H9 (cell line): ENCODE measurements around the gene ZNF892. TPM values are rescaled to one million over a fixed set of nuclear protein-coding genes. Genes with fewer than 3 reads are reported as not detected.

ENCODE experiments used
- total RNA-seq: library from RNA; stranded (reverse); gene quantifications from 2 replicates; pipeline ENCODE4 v1.2.1, GENCODE V29; 2021

The ZNF892 gene
- total RNA-seq, 1 experiment from 2014 or later = 13.2 TPM

Other genes starting within 250 kb of the ZNF892 start
- not detected in 2 replicates for gene MAL, start 181.8 kb upstream of the ZNF892 start, total RNA-seq
- gene MRPS5, start 85.7 kb upstream of the ZNF892 start, total RNA-seq = 50.9 and 51.4 TPM in 2 replicates
- 11.9 and 12.9 TPM in 2 replicates for gene ZNF514, start 47.7 kb upstream of the ZNF892 start, total RNA-seq
- 2.2 and 2.7 TPM in 2 replicates for gene ZNF2, start 41.7 kb upstream of the ZNF892 start, total RNA-seq
- 3.1 and 4.0 TPM in 2 replicates for gene PROM2, start 66.9 kb downstream of the ZNF892 start, total RNA-seq
- gene KCNIP3, start 89.8 kb downstream of the ZNF892 start, total RNA-seq = 1.5 TPM in 2 replicates
- gene FAHD2A, start 195.2 kb downstream of the ZNF892 start, total RNA-seq = 36.9 and 39.8 TPM in 2 replicates